RWPE1 (cell line): ENCODE measurements around the gene CDK5R2.

ENCODE experiments used
- CTCF ChIA-PET: fragments of 350-600 bp; sonication (Branson Sonifier 250); formaldehyde crosslinking; extraction: SDS; loops from one replicate; lab custom pipeline; 2021; lab: Yijun Ruan, JAX
- POLR2A ChIA-PET: fragments of 400-600 bp; formaldehyde crosslinking; extraction: SDS; loops from one replicate; lab custom pipeline; 2020; ENCODE audit warnings: antibody characterized with exemption; ENCODE audit not compliant: low non-redundant PET; lab: Yijun Ruan, JAX
- DNase-seq: peaks from one replicate; pipeline ENCODE4 v3.0.0; 2012; ENCODE audit warnings: low spot score
- H3K27ac ChIP-seq: fragments of 450-650 bp; 2 replicates; pipeline ENCODE4 v1.5.1; 2017
- CTCF ChIP-seq: fragments of 450-650 bp; conservative IDR thresholded peaks from 2 replicates; pipeline ENCODE4 v1.5.1; 2017; ENCODE audit warnings: low read depth, mild to moderate bottlenecking

Gene CDK5R2

GRCh38 chr2:218960309-218961165 is 1.1 kb downstream of the CDK5R2 start:
- H3K27ac ChIP-seq, result no peak overlapping the region
- no peak for DNase-seq
- ChIA-PET POLR2A (no interaction called here), CTCF (interaction anchor here (0.7 to 1.0 kb wide), 2 partner anchors 20 to 24 kb away, joined by 3 to 8 read pairs; no protein-coding TSS in a partner anchor)
- TF ChIP-seq CTCF, result no peak

- no peak overlapping the region for H3K27ac ChIP-seq
- TF ChIP-seq CTCF, result no peak
- ChIA-PET POLR2A (no interaction called here), CTCF (interaction anchor here (0.6 to 1.0 kb wide), 4 partner anchors 19 to 251 kb away, joined by 3 to 8 read pairs (median 4); no protein-coding TSS in a partner anchor)
- no peak for DNase-seq
These were observed 1.8 kb downstream of the CDK5R2 start for GRCh38 chr2:218961229-218961628.

- CTCF ChIA-PET, result interaction anchor here (0.6 to 1.0 kb wide), 3 partner anchors 18 to 252 kb away, joined by 3 to 5 read pairs (median 4); no protein-coding TSS in a partner anchor
- H3K27ac ChIP-seq, result no peak overlapping the region
- DNase-seq, result peak; percentile 71
- POLR2A ChIA-PET, result no interaction called here
- no peak for TF ChIP-seq CTCF
These were observed 2.4 kb downstream of the CDK5R2 start for GRCh38 chr2:218961651-218962570.

- CTCF ChIA-PET, result no interaction called here
- DNase-seq, result peak; percentile 71
- POLR2A ChIA-PET, result no interaction called here
These were observed 3.5 kb downstream of the CDK5R2 start for GRCh38 chr2:218962859-218963492.

GRCh38 chr2:218963601-218964000 is 4.1 kb downstream of the CDK5R2 start:
- ChIA-PET CTCF (no interaction called here), POLR2A (no interaction called here)
- DNase-seq, result no peak
- TF ChIP-seq CTCF, result no peak
- no peak overlapping the region for H3K27ac ChIP-seq

More at GRCh38 chr2:218962859-218963492, 3.5 kb downstream of the CDK5R2 start:
- H3K27ac ChIP-seq, result no peak overlapping the region
- no peak for TF ChIP-seq CTCF
